GM12864 (cell line): Measurements from ENCODE around the gene SLC17A2.

Experiments
- DNase-seq: peaks from one replicate; pipeline ENCODE4 v3.0.0-alpha.2; 2011; ENCODE audit warnings: low read depth
- H3K4me3 ChIP-seq: 2 replicates; pipeline ENCODE4 v1.5.1; 2011; ENCODE audit warnings: mild to moderate bottlenecking, low read depth, low read length, control low read depth
- TF ChIP-seq, protein P1 (sequence below): IDR thresholded peaks from 2 replicates; pipeline ENCODE4 v1.5.1; 2011; ENCODE audit warnings: low read depth, mild to moderate bottlenecking, moderate library complexity, low read length, control low read depth, inconsistent platforms; ENCODE audit errors: missing control alignments

The SLC17A2 gene

DNA sequence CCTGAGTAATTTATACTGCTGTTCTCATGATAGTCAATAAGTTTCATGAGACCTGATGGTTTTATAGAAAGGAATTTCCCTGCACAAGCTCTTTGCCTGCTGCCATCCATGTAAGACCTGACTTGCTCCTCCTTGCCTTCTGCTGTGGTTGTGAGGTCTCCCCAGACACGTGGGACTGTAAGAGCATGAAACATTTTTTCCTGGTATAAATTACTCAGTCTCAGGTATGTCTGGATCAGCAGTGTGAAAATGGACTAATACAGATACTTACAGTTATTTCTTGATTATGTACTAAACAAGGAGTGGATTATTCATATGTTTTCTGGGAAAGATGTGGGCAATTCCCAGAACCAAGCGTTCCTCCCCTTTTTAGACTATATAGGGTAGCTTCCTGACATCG lies 30.2 kb upstream of the SLC17A2 start:
- TF ChIP-seq, protein P1, sequence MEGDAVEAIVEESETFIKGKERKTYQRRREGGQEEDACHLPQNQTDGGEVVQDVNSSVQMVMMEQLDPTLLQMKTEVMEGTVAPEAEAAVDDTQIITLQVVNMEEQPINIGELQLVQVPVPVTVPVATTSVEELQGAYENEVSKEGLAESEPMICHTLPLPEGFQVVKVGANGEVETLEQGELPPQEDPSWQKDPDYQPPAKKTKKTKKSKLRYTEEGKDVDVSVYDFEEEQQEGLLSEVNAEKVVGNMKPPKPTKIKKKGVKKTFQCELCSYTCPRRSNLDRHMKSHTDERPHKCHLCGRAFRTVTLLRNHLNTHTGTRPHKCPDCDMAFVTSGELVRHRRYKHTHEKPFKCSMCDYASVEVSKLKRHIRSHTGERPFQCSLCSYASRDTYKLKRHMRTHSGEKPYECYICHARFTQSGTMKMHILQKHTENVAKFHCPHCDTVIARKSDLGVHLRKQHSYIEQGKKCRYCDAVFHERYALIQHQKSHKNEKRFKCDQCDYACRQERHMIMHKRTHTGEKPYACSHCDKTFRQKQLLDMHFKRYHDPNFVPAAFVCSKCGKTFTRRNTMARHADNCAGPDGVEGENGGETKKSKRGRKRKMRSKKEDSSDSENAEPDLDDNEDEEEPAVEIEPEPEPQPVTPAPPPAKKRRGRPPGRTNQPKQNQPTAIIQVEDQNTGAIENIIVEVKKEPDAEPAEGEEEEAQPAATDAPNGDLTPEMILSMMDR: no peak
- DNase-seq: no peak
- no peak overlapping the region for H3K4me3 ChIP-seq

DNA sequence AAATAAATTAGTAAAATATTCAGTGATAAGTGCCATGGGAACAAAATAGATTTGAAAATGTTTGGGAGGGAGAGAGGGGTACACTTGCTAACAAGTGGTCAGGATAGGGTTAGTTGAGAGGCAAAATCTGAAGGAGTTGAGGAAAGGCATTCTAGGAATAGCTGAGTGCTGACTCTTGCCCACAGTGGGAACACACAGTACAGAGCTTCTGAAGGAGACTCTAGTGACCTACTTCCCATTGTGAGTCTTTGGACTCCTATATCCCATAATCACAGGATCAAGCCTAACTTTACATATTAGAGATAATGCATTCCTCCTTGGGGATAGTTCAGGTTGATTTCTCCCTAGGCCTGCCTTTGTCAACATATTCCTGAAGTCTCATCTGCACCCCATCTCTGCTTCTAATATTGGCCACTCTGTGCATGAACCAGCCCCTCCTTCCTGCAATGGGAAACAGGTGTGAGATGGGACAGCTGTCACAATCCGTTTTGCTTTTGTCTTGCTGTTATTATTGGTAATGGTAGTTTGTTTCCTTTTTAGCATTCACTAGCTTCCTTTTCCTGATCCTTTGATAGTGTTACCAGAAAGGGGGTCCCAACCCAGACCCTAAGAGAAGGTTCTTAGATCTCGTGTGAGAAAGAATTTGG lies 29.5 kb upstream of the SLC17A2 start:
- TF ChIP-seq, protein P1: no peak
- no peak for DNase-seq
- H3K4me3 ChIP-seq: no peak overlapping the region

DNA sequence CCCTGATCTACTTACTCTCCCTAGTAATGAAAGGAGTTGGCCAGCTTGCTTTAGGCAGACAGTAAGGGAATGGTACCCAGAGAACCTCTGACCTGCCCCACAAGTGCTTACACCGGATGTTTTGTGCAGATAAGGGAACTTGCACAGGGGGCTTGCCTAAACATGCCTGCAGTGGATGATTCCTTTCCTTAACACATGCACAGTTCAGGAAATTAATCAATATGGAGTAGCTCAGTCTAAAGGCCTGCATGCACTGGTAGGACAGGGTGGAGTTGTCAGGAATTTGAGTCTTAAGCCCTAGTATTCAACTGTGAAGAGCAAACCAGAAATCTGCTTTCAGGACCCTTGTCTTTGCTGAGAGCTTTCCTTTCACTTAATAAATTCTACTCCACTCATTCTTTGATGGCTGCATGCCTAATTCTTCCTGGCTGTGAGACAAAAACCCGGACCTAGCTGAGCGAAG lies 28.2 kb upstream of the SLC17A2 start:
- no peak for DNase-seq
- no peak overlapping the region for H3K4me3 ChIP-seq
- TF ChIP-seq, protein P1: no peak

DNA sequence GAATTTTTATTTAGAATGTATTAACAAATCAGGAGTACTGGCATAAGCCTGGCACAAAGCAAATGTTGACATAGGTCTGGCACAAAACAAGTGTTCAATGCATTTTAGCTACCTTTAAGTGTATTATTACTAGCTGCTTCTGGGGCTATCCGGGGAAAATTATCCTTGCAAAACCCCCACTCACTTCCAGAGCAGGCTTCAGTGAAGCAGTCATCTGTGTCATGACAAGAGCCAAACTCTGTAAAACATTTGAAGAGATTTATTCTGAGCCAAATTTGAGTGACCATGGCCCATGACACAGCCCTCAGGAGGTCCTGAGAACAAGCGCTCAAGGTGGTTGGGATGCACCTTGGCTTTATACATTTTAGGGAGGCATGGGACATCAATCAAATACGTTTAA lies 25.7 kb upstream of the SLC17A2 start:
- DNase-seq: no peak
- TF ChIP-seq, protein P1: no peak
- H3K4me3 ChIP-seq: no peak overlapping the region

DNA sequence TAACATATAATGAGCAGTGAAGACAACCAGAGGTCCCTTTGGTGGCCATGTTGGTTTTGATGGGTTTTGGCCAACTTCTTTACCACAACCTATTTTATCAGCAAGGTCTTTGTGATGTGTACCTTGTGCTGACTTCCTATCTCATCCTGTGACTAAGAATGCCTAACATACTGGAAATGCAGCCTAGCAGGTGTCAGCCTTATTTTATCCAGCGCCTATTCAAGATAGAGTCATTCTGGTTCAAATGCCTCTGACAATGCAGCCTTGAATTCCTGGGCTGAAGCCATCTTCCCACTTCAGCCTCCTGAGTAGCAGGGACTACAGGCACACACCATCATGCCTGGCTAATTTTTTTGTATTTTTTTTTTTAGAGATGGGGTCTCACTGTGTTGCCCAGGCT lies 24.3 kb upstream of the SLC17A2 start:
- no peak overlapping the region for H3K4me3 ChIP-seq
- TF ChIP-seq, protein P1: no peak
- no peak for DNase-seq

DNA sequence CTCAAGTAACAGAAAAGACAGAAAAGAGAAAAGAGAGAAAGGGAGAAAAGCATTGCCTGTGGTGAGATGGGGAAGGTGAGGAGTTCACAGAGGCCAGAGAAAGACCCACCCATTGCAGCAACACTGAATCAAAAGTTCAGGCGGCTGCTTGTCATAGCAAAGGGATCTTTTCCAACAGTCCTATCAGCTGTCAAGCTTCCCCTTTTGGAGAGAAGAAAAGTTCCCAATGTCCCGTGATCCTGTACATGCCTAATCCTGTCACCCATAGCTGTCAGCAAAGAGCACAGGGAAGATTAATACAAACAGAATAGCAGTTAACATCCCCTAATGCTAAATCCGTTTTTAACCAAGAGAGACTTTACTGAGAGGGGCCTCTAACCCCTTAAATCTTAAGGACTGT lies 23.2 kb upstream of the SLC17A2 start:
- no peak overlapping the region for H3K4me3 ChIP-seq
- no peak for DNase-seq
- TF ChIP-seq, protein P1: no peak

DNA sequence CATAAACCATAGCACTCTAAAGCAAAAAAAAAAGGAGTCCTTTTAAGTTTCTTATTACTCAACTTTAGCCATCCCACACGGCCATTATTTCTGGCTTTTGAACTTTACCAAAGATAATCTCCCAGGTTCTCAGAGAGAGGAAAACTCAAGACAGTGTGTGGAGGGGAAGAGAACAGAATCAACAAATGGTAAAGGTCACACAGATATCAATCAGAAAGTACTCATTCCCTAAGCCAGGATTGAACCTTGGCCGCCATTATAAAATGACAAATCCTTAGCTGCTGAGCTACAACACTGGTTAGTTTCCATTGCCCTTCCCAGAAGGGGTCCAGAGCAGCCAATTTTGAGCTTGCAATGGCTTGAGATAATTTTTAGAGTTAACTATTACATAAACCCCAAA lies 22.0 kb upstream of the SLC17A2 start:
- no peak for DNase-seq
- H3K4me3 ChIP-seq: no peak overlapping the region
- TF ChIP-seq, protein P1: no peak
